GM12872 (cell line): ENCODE measurements around the gene LCE2D.

Experiments used
- TF ChIP-seq, protein P1 (sequence below): IDR thresholded peaks from 3 replicates; pipeline ENCODE4 v1.5.1; 2011; ENCODE audit warnings: low read depth, mild to moderate bottlenecking, low read length, moderate library complexity; ENCODE audit not compliant: insufficient read depth

The LCE2D gene

DNA sequence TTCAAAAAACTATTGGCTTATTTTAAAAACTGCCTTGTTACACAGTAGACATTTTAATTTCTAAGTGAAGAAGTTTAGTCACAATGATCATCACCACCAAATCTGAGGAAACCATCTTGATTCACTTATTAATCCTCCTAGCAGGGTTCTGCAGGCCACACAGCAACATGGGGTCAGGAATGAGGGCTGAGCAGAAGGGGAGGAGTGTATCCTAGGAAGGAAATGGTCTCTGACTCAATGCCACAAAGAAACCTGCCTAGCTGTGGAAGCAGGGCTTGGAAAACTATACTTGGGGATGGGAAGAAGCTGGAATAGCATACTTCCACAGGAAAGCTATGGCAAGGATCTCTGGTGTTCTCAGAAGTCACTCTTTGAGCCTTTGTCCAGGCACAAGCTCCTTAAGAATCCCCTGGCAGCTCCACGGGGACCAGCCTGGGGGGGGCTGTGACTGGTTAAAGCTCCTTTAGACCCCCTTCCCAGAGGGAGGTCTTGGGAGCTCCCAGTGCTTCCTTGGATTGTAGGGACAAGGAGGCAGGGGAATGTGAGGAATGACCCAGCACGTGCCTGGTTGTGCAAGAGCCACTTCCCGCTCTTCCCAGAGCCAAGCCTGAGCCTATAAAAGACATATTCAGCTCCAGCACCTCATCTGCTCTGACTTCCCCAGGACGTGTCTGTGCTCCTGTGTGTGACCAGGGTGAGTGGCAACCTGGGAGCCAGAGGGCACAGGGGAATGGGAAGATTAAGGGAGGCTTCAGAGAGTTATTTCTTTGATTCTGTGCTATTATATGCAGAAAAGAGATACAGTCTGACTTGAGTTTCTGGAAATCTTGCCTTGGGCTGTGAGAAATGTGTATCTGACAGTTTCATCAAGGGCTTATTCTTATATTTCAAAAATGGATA lies 34.8 kb downstream of the LCE2D start, which contains the start of gene LCE2A:
Gene LCE2A, plus strand, starts transcription at position 645 of the 900 bp plus-strand sequence. CDS start 557 bp downstream, outside the sequence.
- TF ChIP-seq, protein P1, sequence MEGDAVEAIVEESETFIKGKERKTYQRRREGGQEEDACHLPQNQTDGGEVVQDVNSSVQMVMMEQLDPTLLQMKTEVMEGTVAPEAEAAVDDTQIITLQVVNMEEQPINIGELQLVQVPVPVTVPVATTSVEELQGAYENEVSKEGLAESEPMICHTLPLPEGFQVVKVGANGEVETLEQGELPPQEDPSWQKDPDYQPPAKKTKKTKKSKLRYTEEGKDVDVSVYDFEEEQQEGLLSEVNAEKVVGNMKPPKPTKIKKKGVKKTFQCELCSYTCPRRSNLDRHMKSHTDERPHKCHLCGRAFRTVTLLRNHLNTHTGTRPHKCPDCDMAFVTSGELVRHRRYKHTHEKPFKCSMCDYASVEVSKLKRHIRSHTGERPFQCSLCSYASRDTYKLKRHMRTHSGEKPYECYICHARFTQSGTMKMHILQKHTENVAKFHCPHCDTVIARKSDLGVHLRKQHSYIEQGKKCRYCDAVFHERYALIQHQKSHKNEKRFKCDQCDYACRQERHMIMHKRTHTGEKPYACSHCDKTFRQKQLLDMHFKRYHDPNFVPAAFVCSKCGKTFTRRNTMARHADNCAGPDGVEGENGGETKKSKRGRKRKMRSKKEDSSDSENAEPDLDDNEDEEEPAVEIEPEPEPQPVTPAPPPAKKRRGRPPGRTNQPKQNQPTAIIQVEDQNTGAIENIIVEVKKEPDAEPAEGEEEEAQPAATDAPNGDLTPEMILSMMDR: no peak

DNA sequence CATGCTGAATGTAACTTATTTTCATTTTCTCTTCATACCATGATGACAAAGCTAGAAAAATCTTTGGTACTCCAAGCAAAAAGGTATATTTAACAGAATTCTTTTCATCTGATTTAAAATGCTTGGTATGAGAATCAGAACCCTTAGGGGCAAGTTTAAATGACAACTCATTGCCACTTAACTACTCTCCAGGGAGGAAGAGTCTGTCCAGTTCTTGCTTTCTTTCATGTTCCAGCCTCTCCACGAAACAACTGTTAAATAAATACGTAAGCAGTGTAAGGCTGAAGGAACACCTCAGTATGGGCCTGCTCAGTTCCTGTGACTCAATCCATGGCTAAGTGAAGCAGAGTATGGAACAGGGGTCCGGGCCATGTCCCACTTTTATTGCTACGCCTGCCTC lies 36.6 kb downstream of the LCE2D start:
- TF ChIP-seq, protein P1: no peak

DNA sequence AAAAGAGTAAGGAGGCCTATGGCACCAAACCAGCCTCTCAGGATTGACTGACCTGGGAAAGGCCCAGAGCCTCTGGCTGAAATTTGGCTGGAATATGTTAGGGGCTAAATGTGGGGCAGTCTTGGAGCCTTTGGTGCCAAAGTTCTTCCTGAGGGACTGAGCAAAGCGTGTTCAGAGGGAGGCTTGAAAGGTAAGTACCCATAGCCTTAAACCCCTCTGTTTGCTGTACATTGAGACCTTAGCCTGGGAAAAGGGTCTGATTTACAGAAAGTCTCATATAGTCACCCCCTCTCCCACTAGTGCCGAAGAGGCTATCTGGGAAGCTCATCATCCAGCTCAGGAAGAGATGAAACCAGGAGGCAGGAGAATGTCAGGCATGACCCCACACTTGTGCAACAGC lies 44.7 kb downstream of the LCE2D start, which contains the start of gene LCE4A:
Gene LCE4A, plus strand, starts transcription at position 301 of the 400 bp plus-strand sequence. CDS start 916 bp downstream, outside the sequence.
- TF ChIP-seq, protein P1: no peak
